ENCODE results near the gene RUFY3.
A peak's percentile ranks its signal among the peaks of the same experiment; 100 is the strongest.

The RUFY3 gene

GRCh38 chr4:70802928-70803580, 81.3 kb downstream of the RUFY3 start:
- no peak for DNase-seq (ENCODE audit: low spot score)

GRCh38 chr4:70808151-70808550, 86.4 kb downstream of the RUFY3 start:
- no peak for TF ChIP-seq CTCF (IDR thresholded peaks at IDR 0.05; ENCODE audit: extremely low read depth, missing control alignments)

More at GRCh38 chr4:70802928-70803580, 81.3 kb downstream of the RUFY3 start:
- TF ChIP-seq CTCF (IDR thresholded peaks at IDR 0.05; ENCODE audit: extremely low read depth, missing control alignments) = no peak

GRCh38 chr4:70815370-70815769, 93.6 kb downstream of the RUFY3 start:
- no peak for TF ChIP-seq CTCF (IDR thresholded peaks at IDR 0.05; ENCODE audit: extremely low read depth, missing control alignments)
- no peak for DNase-seq (ENCODE audit: low spot score)

More at GRCh38 chr4:70808151-70808550, 86.4 kb downstream of the RUFY3 start:
- no peak for DNase-seq (ENCODE audit: low spot score)

- no peak for DNase-seq (ENCODE audit: low spot score)
- no peak for TF ChIP-seq CTCF (IDR thresholded peaks at IDR 0.05; ENCODE audit: extremely low read depth, missing control alignments)
These were observed 95.1 kb downstream of the RUFY3 start for GRCh38 chr4:70816894-70817293.

- DNase-seq (ENCODE audit: low spot score) = peak; percentile 21
- no peak for TF ChIP-seq CTCF (IDR thresholded peaks at IDR 0.05; ENCODE audit: extremely low read depth, missing control alignments)
These were observed 96.5 kb downstream of the RUFY3 start for GRCh38 chr4:70818173-70818855.

GRCh38 chr4:70818921-70819320, 97.2 kb downstream of the RUFY3 start:
- TF ChIP-seq CTCF (IDR thresholded peaks at IDR 0.05; ENCODE audit: extremely low read depth, missing control alignments) = no peak
- DNase-seq (ENCODE audit: low spot score) = no peak

- no peak for TF ChIP-seq CTCF (IDR thresholded peaks at IDR 0.05; ENCODE audit: extremely low read depth, missing control alignments)
- DNase-seq (ENCODE audit: low spot score) = no peak
These were observed 107.3 kb downstream of the RUFY3 start for GRCh38 chr4:70829015-70829414.
